ENCODE results near the gene ATP5F1D.
"Not testable (repeated sequence)": the region's sequence is repeated elsewhere in the genome, so short reads cannot be mapped to it uniquely, and the experiment has no call there.

The ATP5F1D gene

DNA sequence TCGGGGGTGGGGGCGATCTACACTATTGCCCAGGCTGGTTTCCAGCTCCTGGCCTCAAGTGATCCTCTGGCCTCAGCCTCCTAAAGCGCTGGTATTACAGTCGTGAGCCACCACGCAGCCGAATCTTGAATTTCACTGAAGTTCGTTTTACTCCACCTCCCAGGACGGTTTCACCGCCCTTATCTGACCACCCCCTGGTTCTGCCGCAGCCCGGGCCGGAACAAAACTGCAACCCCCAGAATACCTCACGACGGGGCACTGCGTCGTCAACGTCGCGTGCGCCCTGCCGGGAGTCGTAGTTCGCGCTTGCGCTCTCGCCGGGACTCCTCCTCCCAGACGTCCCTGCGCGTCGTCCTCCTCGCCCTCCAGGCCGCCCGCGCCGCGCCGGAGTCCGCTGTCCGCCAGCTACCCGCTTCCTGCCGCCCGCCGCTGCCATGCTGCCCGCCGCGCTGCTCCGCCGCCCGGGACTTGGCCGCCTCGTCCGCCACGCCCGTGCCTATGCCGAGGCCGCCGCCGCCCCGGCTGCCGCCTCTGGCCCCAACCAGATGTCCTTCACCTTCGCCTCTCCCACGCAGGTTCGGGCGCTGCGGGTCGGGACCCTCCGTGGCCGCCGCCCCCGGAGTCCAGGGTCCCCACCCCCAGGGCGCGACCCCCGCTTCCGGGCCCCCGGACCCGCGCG is at the start of gene ATP5F1D:
TSS of gene ATP5F1D (plus strand) at position 335 of the 679 bp plus-strand sequence. CDS start at position 435, 100 bp downstream.
- peak; percentile 97 for DNase-seq (ENCODE audit: low read depth)

DNA sequence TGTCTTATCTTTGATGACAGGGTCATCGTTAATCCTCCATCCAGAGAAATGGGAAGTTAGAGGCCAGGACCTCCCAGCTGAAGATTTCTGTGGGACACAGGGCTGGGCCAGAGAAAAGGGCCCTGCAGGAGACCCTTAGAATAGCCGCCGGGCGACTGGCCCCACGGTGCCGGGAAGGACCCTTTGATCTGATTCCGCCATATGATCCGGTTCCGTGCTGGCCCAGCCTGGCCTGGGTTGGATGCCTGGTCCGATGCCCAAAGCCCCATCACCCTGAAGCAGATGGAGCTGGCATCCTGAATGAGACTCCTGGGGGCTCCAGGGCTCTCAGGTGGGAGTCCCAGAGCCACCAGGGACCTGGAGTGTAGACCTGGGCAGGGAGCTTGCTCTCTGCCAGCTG is 42.0 kb upstream of the ATP5F1D start:
- DNase-seq (ENCODE audit: low read depth) = no peak

DNA sequence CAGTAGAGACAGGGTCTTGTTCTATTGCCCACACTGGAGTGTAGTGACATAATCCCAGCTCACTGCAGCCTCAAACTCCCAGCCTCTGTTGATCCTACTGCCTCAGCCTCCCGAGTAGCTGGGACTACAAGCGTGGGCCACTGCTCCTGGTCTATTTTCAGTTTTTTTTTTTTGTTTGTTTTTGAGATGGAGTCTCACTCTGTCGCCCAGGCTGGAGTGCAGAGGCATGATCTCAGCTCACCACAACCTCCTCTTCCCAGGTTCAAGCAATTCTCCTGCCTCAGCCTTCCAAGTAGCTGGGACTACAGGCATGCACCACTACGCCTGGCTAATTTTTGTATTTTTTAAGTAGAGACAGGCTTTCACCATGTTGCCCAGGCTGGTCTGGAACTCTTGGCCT is 40.9 kb upstream of the ATP5F1D start:
- DNase-seq (ENCODE audit: low read depth) = not testable (repeated sequence)

DNA sequence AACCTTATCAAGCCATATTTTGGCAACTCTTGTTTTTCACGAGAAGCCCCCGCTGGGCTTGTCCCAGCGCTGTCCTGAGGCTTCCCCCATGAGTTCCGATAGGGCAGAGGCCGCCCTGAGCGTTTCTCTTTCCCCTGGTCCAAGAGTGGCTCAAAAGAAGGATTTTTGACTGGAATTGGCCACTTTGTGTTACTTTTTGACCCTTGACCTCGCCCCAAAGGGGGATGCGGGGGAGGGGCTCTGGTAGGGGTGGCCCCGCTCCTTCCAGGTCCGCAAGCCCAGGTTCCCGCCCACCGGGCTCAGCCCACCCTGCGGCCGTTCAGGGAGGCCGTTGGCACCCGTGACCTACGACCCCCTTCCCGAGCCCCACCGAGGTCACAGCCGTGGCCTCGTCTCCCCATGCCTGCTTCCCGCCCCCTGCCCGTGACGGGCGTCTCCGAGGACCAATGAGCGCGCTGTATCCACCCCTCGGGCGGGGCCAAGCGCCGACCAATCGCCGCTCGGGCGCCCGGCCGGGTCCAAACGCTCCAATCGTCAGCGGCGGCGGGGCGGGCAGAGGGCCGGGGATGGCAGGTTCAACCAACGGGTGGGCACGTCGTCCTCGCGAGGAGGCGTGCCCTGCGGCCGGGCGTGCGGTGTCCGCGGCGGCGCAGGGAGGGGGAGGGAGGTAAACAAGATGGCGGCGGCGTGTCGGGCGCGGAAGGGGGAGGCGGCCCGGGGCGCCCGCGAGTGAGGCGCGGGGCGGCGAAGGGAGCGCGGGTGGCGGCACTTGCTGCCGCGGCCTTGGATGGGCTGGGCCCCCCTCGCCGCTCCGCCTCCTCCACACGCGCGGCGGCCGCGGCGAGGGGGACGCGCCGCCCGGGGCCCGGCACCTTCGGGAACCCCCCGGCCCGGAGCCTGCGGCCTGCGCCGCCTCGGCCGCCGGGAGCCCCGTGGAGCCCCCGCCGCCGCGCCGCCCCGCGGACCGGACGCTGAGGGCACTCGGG is 36.1 kb upstream of the ATP5F1D start, which contains the start of gene STK11:
TSS of gene STK11 (plus strand) at position 665 of the 986 bp plus-strand sequence. CDS start 1,136 bp downstream, outside the sequence.
- peak; percentile 99 for DNase-seq (ENCODE audit: low read depth)

DNA sequence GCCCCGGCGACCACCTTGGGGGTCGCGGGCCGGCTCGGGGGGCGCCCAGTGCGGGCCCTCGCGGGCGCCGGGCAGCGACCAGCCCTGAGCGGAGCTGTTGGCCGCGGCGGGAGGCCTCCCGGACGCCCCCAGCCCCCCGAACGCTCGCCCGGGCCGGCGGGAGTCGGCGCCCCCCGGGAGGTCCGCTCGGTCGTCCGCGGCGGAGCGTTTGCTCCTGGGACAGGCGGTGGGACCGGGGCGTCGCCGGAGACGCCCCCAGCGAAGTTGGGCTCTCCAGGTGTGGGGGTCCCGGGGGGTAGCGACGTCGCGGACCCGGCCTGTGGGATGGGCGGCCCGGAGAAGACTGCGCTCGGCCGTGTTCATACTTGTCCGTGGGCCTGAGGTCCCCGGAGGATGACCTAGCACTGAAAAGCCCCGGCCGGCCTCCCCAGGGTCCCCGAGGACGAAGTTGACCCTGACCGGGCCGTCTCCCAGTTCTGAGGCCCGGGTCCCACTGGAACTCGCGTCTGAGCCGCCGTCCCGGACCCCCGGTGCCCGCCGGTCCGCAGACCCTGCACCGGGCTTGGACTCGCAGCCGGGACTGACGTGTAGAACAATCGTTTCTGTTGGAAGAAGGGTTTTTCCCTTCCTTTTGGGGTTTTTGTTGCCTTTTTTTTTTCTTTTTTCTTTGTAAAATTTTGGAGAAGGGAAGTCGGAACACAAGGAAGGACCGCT is 35.2 kb upstream of the ATP5F1D start:
- DNase-seq (ENCODE audit: low read depth) = no peak

DNA sequence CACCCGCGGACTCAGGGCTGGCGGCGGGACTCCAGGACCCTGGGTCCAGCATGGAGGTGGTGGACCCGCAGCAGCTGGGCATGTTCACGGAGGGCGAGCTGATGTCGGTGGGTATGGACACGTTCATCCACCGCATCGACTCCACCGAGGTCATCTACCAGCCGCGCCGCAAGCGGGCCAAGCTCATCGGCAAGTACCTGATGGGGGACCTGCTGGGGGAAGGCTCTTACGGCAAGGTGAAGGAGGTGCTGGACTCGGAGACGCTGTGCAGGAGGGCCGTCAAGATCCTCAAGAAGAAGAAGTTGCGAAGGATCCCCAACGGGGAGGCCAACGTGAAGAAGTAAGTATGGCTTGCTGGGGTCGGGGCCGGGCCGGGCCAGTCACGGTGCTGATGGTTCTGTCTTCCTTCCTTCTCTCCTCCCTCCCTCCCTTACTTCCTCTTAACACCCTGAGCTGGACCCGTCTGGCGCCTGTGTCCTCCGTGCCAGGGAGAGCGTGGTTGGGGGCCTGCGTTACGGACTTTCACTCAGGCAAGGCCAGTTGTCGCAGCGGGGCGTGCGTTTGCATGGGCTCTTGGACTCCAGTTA is 34.6 kb upstream of the ATP5F1D start:
- no peak for DNase-seq (ENCODE audit: low read depth)

DNA sequence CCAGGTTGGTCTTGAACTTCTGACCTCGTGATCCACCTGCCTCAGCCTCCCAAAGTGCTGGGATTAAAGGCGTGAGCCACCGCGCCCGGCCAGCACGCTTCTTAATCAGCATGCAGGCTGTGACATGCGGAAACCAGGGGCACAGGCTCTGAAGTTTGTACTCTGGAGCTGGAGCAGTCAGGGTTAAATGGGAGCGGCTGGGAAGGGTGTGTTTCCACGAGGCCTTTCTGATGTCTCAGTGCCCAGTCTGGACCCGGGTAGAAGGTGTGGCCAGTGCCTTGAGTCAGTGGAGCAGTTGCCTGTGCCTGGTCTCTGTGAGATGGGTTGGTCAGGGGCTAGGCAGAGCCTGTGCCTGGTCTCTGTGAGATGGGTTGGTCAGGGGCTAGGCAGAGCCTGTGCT is 32.7 kb upstream of the ATP5F1D start:
- DNase-seq (ENCODE audit: low read depth) = not testable (repeated sequence)

DNA sequence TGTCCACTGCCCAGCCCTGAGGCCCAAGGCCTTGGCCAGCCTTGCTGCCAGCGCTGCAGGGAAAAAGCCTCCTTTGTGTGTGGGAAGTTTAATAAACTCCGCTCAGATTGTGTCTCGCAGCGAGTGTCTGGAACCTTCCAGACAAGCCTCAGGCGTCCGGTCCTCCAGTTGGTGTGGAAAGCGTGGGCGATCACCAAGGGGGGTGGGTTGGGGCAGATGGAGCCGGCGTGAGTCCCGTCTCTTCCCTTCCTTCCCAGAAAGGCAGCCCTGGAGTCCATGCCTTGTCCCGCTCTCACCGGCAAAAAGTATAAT is 31.4 kb upstream of the ATP5F1D start:
- DNase-seq (ENCODE audit: low read depth) = no peak

DNA sequence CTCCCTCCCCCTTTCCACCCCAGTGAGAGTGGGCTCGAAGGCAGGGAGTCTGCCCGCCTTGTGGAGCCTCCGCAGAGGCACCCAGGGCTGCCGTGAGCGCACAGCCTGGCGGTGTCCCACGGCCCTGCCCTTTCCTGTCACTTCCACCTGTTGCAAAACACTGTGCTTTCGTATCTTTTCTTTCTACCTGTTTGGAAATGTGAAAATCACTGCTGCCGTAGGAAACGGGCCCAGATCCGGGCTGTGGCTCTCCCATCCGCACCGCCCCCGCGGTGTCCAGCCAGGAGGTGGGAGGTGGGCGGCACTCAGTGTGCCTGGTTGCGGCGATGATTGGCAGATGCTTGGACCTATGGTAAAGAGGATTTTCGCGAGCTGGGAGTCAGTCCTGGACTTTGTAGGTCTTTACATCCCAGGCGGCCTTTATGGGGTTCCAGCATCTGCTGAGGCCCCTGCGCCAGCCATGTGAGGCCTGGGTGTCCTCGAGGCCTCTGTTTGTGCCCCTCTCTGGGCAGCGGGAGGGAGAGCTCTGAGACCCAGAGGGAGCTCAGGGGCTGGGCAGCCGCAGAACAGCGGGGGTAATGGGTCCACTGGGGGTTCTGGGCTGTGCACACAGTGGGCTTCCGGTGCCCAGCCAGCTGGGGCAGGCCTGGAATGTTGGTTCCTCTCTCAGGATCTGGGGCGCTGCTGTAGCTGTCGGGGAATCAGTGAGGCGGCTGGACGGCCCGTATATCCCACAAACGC is 29.9 kb upstream of the ATP5F1D start:
- DNase-seq (ENCODE audit: low read depth) = no peak

DNA sequence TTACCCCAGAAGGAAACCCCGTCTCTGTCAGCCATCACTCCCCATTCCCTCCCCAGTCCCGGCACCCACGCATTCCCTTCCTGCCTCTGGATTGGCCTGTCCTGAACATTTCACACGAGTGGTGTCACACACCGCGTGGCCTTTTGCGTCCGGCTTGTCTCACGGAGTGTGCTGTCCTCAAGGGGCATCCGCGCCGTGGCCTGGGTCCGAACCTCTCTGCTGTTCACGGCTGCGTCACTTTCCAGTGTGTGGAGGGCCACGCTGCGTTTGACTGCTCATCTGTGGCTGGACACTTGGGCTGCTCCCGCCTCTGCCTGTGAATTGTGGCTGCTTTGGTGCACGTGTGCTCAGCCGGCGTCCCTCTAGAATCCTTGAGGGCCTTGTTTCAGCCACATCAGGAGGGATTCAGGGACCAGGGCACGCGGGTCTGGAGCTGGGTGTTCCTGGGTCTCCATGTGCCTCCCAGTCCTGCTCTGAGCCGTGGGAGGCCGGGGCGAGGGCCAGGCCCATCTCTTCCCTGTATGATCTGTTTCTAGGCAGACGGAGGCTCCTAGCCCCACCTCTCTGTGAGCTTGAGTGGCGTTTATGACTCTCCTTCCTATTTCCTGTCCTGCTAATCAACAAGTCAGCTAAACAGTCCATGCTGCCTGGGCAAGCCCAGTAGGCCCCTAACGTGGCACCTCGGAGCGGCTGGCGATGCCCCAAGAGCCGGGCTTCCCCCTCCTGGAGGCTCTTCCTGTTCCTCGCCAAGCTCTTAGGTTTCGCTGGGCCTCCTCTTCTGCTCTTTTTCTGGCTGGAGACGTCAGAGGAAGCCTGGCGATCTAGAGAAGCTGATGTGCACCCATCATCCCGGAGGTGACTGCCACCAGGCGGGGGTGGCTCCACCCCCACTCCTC is 27.9 kb upstream of the ATP5F1D start:
- DNase-seq (ENCODE audit: low read depth) = no peak

DNA sequence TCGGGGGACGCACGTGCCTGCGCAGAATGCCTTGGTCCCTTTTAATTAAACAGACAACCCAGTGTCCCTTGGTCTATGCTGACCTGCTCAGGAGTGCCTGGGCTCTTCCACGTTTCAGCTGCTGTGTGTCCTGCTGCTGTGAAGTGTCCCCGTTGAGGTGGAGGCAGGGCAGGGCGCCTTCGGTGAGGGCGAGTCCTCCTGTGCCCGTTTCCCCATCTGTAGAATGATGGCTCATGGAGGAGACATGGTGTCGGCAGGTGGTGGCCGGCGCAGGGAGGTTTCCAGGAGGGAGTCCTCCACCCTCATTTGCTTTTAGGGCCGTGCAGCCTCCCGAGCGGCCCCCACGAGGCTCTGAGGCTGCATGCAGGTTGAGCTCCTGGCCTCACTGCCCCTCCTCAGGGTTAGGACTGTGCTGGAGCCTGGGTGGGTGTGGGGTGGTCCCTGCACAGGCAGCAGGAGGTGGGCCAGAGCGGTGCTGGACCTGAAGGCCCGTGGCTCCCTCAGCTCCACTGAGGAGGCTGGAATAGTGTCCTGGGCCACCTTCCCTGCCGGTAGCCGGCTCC is 27.2 kb upstream of the ATP5F1D start:
- no peak for DNase-seq (ENCODE audit: low read depth)

DNA sequence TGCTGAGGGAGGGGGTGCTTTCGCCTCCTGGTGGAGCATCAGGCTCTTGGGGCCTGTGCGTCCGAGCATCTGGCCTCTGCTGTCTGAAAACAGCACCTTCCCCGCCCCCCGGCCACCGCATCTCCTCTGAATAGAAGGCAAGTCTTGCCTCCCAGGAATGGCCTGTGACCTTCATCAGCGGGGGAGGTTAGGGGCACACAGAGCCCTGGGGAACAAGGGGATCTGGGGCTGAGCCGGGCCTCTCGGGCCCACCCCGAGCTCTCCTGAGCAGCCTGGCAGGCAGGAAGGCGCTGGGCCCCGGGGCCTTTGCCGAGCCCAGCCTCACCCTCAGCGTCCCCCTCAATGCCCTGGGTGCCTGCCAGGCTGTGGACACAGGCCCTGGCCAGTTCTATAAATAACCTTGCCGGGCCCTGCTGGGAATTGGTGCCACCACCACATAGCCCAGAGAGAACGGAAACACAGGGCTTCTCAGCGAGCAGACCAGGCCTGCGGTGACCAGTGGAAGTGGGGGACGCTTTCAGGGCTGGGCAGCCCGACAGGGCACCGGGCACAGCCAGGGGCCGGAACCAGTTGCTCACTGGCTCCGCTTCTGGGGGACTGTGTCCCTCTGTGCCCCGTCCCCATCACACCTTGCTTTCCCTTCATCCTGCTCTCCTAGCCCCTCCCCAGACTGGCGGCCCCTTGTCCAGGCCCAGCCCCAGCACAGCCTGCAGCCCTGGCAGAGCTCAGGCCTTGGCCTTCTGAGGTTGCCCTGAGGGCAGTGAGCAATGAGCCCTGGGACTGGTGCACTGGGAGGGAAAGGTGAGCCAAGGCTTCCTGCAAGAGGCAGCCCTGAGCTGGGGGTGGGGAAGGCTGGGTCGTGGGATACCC is 26.5 kb upstream of the ATP5F1D start:
- DNase-seq (ENCODE audit: low read depth) = no peak

DNA sequence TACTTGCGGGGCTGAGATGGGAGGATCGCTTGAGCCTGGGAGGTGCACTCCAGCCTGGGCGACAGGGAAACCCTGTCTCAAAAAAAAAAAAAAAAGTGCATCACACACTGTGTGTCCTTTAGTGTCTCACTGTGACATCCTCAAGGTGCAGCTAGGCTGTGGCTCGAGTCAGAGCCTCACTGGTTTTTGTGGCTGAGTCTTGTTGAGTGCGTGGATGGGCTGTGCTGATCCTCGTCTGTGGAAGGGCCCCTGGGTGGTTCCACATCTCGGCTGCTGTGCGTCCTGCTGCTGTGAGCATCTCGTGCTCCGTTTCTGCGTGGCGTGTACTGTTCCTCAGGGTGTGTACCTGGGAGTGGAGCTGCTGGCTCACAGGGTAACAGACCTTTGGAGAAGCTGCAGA is 24.8 kb upstream of the ATP5F1D start:
- DNase-seq (ENCODE audit: low read depth) = no peak

DNA sequence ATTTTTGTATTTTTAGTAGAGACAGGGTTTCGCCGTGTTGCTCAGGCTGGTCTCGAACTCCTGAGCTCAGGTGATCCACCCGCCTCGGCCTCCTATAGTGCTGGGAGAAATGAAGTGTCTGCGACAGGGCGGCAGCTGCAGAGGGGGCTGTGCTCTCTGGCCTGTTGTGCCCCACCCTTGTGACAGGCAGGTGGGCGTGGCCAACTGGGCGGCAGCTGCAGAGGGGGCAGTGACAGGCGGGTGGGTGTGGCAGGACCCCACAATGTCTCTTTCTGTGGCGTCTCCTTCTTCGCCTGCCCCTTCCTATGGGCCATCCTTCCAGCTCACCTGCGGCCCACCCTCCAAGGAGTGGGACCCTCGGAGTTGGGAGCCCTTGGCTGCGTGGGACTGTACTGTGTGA is 24.2 kb upstream of the ATP5F1D start:
- no peak for DNase-seq (ENCODE audit: low read depth)

DNA sequence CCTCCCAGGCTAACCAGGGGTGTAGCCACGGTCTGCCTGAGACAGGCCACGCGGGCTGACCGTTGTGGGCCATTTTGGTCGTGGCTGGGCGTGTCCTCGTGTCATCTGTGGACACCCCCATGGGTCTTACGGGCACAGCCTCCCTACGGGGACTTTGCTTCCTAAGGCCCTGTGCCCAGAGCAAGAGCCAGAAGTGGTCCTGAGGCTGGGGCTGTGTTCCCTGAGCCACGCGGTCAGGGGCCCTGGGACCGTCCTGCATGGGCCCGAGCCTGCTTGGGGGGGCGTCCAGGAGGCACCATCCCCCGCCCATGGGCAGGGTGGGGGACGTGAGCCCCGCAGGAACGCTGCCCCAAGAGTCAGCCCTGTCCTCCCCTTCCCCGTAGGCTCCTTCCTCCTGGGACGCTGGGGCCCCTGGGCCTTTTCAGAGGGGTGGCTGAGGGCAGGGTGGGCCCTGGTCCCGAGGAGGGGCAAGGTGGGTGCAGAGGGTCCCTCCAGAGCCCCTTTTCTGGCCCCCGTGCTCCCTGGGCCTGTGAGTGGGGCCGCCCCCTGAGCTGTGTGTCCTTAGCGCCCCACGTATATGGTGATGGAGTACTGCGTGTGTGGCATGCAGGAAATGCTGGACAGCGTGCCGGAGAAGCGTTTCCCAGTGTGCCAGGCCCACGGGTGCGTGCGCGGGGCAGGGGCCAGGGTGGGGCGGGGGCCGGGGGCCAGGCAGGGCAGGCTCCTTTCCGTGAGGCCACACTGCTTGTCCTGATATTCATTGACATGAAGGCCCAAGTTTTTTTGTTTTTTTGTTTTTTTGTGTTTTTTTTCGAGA is 22.6 kb upstream of the ATP5F1D start:
- DNase-seq (ENCODE audit: low read depth) = no peak

DNA sequence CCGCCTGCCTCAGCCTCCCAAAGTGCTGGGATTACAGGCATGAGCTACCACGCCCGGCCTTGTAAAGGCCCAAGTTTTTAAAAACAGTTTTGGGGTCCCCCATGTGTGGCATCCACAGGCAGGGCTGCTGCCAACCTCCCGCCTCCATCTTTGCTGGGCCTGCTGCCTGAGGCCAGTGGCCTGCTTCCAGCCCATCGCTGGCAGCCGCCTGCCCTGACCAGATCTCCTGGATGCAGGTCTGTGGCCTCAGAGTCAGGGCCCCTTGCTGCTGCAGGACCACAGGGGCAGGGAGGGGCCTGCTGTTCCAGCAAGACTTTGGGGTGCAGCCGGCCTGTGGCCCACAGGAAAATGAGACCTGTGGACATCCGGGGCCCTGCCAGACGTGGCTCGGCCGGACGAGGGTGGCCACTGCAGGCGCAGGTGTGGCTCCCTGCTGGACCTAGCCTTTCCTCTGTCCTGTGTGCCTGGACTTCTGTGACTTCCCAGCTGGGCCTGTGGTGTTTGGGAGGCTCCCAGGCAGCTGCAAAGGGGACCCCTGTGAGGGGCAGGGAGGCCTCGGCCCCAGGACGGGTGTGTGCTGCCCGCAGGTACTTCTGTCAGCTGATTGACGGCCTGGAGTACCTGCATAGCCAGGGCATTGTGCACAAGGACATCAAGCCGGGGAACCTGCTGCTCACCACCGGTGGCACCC is 21.6 kb upstream of the ATP5F1D start:
- DNase-seq (ENCODE audit: low read depth) = no peak

DNA sequence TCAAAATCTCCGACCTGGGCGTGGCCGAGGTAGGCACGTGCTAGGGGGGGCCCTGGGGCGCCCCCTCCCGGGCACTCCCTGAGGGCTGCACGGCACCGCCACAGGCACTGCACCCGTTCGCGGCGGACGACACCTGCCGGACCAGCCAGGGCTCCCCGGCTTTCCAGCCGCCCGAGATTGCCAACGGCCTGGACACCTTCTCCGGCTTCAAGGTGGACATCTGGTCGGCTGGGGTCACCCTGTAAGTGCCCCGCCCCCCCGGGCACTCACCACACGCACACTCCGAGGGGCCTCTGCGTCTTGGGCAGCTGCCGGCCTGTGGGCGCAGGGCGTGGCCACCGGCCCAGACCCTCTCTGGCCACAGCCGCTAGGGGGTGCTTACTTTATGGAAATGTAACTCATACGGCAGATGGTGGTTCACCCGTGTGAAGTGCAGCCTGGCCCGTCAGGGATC is 21.0 kb upstream of the ATP5F1D start:
- no peak for DNase-seq (ENCODE audit: low read depth)
